ENCODE measurements around the gene SLC23A2.

Gene SLC23A2

GRCh38 chr20:4810426-4811019 is 190.8 kb downstream of the SLC23A2 start:
- DNase-seq, result no peak

GRCh38 chr20:4809707-4810106 is 191.6 kb downstream of the SLC23A2 start:
- DNase-seq, result no peak

- peak; percentile 24 for DNase-seq
Observed at GRCh38 chr20:4808872-4809271, 192.4 kb downstream of the SLC23A2 start.

- no peak for DNase-seq
Observed at GRCh38 chr20:4805663-4806449, 195.5 kb downstream of the SLC23A2 start.

- no peak for DNase-seq
Observed at GRCh38 chr20:4802527-4802926, 198.8 kb downstream of the SLC23A2 start.

All from fibroblast of upper back skin (primary cell).